ENCODE results near the gene LRP1B. TPM values are rescaled to one million over a fixed set of nuclear protein-coding genes. Genes with fewer than 3 reads are reported as not detected.

The LRP1B gene
- total and polyA plus RNA-seq, 2 experiments from 2014 or later, result not detected

DNA sequence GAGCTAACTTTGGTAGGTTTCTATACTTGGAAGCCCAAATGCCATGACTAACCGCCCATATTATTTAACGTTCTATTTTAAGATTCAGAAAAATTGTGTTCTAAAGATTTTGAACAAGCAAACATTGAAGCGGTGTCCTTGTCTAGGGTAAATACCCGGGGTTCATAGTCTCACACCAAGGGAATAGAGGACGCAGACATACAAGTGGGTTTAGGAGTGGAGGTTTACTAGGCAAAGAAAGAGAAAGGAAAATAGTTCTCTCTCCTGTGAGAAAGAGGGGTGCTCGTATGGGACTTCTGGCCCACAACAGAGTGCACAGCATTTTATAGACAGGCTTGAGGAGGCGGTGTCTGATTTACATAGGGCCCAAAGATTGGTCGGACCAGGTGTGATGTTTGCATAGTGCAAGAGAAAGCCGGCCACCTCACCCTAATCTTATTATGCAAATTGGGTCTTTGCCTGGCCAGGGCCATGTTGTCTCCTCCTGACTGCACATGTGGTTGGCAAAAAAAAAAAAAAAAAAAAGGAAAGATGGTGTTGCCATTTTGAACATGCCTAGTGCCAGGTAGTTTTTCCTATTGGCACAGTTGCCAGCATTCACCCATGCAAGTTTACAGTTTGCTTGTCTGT is 1062.6 kb downstream of the LRP1B start:
- H3K4me3 ChIP-seq, result no peak overlapping the region
- no peaks in the 10 kb centered on the region for H3F3A ChIP-seq (ENCODE audit: insufficient read depth)
- H3K9me3 ChIP-seq (ENCODE audit: low read depth), result no peaks in the 10 kb centered on the region
- H4K20me1 ChIP-seq (ENCODE audit: insufficient read depth), result no peaks in the 10 kb centered on the region
- H3K9me2 ChIP-seq (ENCODE audit: insufficient read depth), result no peaks in the 10 kb centered on the region; the same call in 1 of the 2 replicates
- no peak overlapping the region for H3K27ac ChIP-seq
- in situ Hi-C loops (cut with MboI), result no loop called here
- H2AFZ ChIP-seq, result no peak overlapping the region
- H3K27me3 ChIP-seq (replicated peaks; ENCODE audit: insufficient read depth), result no peaks in the 10 kb centered on the region
- H3K9ac ChIP-seq, result no peak overlapping the region
- no peak overlapping the region for H3K4me2 ChIP-seq (ENCODE audit: unreplicated experiment)
- 74 to 80% methylated on average over 9 of the region's 9 CpGs for WGBS, 2 experiments (ENCODE audit: low coverage in 1 of 2, low lambda C conversion rate in 2 of 2, missing lambda C conversion rate in 2 of 2)
- no peaks in the 10 kb centered on the region for H3K79me2 ChIP-seq (ENCODE audit: insufficient read depth)
- no peaks in the 10 kb centered on the region for H3K4me1 ChIP-seq (ENCODE audit: insufficient read depth)
- no peak for TF ChIP-seq EZH2 (IDR thresholded peaks at IDR 0.05; ENCODE audit: insufficient read depth, poor library complexity, severe bottlenecking)
- TF ChIP-seq EZH2phosphoT487 (IDR thresholded peaks at IDR 0.05; ENCODE audit: insufficient read depth, low read depth), result no peak
- no peak for DNase-seq
- H3K36me3 ChIP-seq (ENCODE audit: low read depth), result no peaks in the 10 kb centered on the region

DNA sequence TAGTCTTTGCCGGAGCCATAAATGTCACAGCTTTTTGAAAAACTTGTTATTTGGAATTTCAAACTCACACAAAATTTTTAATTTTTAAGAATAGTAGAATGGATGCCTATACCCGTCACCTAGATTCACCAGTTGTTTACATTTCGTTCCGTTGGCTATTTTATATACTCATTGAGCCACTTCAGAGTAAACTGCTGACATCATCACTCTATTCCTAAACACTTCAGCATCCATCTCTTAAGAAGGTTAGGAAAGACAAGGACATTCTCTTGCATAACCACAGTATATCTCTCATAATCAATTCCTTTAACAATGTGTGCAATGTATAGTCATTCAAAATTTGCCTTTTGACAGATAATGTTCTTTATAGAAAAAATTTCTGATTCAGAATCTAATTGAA is 1065.8 kb downstream of the LRP1B start:
- in situ Hi-C loops (cut with MboI), result no loop called here
- no peak for TF ChIP-seq EZH2phosphoT487 (IDR thresholded peaks at IDR 0.05; ENCODE audit: insufficient read depth, low read depth)
- no peak for TF ChIP-seq EZH2 (IDR thresholded peaks at IDR 0.05; ENCODE audit: insufficient read depth, poor library complexity, severe bottlenecking)

DNA sequence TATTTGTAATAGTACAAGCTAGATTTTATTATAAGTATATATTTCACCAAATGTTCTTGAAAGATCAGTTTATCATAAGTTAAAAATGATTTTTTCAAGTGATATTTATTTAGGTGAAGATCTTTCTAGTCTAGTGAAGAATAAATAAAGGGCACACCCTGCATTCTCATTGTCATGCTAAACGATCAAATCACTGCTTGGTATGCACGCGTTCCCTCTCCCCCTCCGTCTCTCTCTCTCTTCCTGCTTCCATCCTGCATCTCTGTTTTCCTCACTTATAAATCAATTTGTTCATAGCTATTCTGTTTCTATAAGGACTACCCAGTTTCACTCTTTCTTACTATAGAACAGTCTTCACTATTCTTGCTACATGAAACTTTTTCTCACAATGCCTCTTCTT is 1067.4 kb downstream of the LRP1B start:
- H4K20me1 ChIP-seq (ENCODE audit: insufficient read depth), result no peaks in the 10 kb centered on the region
- no peaks in the 10 kb centered on the region for H3F3A ChIP-seq (ENCODE audit: insufficient read depth)
- no peaks in the 10 kb centered on the region for H3K36me3 ChIP-seq (ENCODE audit: low read depth)
- no peak overlapping the region for H3K27ac ChIP-seq
- H3K4me3 ChIP-seq, result no peak overlapping the region
- H3K9me2 ChIP-seq (ENCODE audit: insufficient read depth), result no peaks in the 10 kb centered on the region; the same call in 1 of the 2 replicates
- H2AFZ ChIP-seq, result no peak overlapping the region
- H3K4me2 ChIP-seq (ENCODE audit: unreplicated experiment), result no peak overlapping the region
- in situ Hi-C loops (cut with MboI), result no loop called here
- H3K4me1 ChIP-seq (ENCODE audit: insufficient read depth), result no peaks in the 10 kb centered on the region
- H3K9me3 ChIP-seq (ENCODE audit: low read depth), result no peaks in the 10 kb centered on the region
- no peaks in the 10 kb centered on the region for H3K79me2 ChIP-seq (ENCODE audit: insufficient read depth)
- no peak overlapping the region for H3K9ac ChIP-seq
- no peak for DNase-seq
- 89 to 90% methylated on average over 4 of the region's 4 CpGs for WGBS, 2 experiments (ENCODE audit: low coverage in 1 of 2, low lambda C conversion rate in 2 of 2, missing lambda C conversion rate in 2 of 2)
- TF ChIP-seq EZH2 (IDR thresholded peaks at IDR 0.05; ENCODE audit: insufficient read depth, poor library complexity, severe bottlenecking) (no peak), EZH2phosphoT487 (IDR thresholded peaks at IDR 0.05; ENCODE audit: insufficient read depth, low read depth) (no peak)
- no peaks in the 10 kb centered on the region for H3K27me3 ChIP-seq (replicated peaks; ENCODE audit: insufficient read depth)

More for the DNA sequence above, 1065.8 kb downstream of the LRP1B start:
- Histone ChIP-seq H4K20me1 (ENCODE audit: insufficient read depth) (no peaks in the 10 kb centered on the region), H3K36me3 (ENCODE audit: low read depth) (no peaks in the 10 kb centered on the region), H3K4me2 (ENCODE audit: unreplicated experiment) (no peak overlapping the region), H3K4me3 (no peak overlapping the region), H3K27ac (no peak overlapping the region), H2AFZ (no peak overlapping the region), H3K27me3 (replicated peaks; ENCODE audit: insufficient read depth) (no peaks in the 10 kb centered on the region), H3K79me2 (ENCODE audit: insufficient read depth) (no peaks in the 10 kb centered on the region), H3K9ac (no peak overlapping the region), H3K4me1 (ENCODE audit: insufficient read depth) (no peaks in the 10 kb centered on the region), H3K9me3 (ENCODE audit: low read depth) (no peaks in the 10 kb centered on the region), H3K9me2 (ENCODE audit: insufficient read depth) (no peaks in the 10 kb centered on the region; the same call in 1 of the 2 replicates), H3F3A (ENCODE audit: insufficient read depth) (no peaks in the 10 kb centered on the region)
- 66 to 69% methylated on average over 4 of the region's 4 CpGs for WGBS, 2 experiments (ENCODE audit: low coverage in 1 of 2, low lambda C conversion rate in 2 of 2, missing lambda C conversion rate in 2 of 2)
- no peak for DNase-seq

DNA sequence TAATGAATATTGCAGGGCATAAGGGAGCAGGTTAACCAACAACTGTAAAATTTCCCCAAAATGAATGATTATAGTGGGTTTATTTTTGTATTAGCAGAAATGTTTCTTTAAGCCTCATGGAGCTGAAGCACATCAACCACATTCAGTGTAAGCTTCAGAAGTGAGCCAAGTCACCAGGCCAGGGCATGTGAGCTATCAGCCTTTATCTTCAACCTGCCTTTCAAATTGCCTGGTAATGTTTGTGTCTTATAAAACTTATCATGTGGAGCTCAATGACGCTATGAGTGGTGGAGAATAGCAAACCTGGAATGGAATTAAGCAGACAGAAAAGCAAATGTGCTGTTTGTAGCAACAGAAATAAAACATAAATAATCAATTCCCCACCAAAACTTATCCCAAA is 1068.4 kb downstream of the LRP1B start:
- DNase-seq, result no peak
- in situ Hi-C loops (cut with MboI), result no loop called here

More for the DNA sequence above, 1068.4 kb downstream of the LRP1B start:
- WGBS, 2 experiments (ENCODE audit: low coverage in 1 of 2, low lambda C conversion rate in 2 of 2, missing lambda C conversion rate in 2 of 2), result 65 to 78% methylated on average over 1 of the region's 1 CpG
- TF ChIP-seq EZH2 (IDR thresholded peaks at IDR 0.05; ENCODE audit: insufficient read depth, poor library complexity, severe bottlenecking), result no peak
- Histone ChIP-seq H3K79me2 (ENCODE audit: insufficient read depth) (no peaks in the 10 kb centered on the region), H3K9me3 (ENCODE audit: low read depth) (no peaks in the 10 kb centered on the region), H3K27ac (no peak overlapping the region), H3F3A (ENCODE audit: insufficient read depth) (no peaks in the 10 kb centered on the region), H2AFZ (no peak overlapping the region), H3K4me3 (no peak overlapping the region), H3K4me1 (ENCODE audit: insufficient read depth) (no peaks in the 10 kb centered on the region), H4K20me1 (ENCODE audit: insufficient read depth) (no peaks in the 10 kb centered on the region), H3K27me3 (replicated peaks; ENCODE audit: insufficient read depth) (no peaks in the 10 kb centered on the region), H3K9ac (no peak overlapping the region), H3K36me3 (ENCODE audit: low read depth) (no peaks in the 10 kb centered on the region), H3K9me2 (ENCODE audit: insufficient read depth) (no peaks in the 10 kb centered on the region; the same call in 1 of the 2 replicates), H3K4me2 (ENCODE audit: unreplicated experiment) (no peak overlapping the region)
